ENCODE measurements around the gene SNX1. TPM values are rescaled to one million over a fixed set of nuclear protein-coding genes. Genes with fewer than 3 reads are reported as not detected.

The SNX1 gene
- total RNA-seq, 1 donor, result 55.0 TPM

GRCh38 chr15:64082757-64083156, 13.0 kb upstream of the SNX1 start:
- TF ChIP-seq, protein P1, sequence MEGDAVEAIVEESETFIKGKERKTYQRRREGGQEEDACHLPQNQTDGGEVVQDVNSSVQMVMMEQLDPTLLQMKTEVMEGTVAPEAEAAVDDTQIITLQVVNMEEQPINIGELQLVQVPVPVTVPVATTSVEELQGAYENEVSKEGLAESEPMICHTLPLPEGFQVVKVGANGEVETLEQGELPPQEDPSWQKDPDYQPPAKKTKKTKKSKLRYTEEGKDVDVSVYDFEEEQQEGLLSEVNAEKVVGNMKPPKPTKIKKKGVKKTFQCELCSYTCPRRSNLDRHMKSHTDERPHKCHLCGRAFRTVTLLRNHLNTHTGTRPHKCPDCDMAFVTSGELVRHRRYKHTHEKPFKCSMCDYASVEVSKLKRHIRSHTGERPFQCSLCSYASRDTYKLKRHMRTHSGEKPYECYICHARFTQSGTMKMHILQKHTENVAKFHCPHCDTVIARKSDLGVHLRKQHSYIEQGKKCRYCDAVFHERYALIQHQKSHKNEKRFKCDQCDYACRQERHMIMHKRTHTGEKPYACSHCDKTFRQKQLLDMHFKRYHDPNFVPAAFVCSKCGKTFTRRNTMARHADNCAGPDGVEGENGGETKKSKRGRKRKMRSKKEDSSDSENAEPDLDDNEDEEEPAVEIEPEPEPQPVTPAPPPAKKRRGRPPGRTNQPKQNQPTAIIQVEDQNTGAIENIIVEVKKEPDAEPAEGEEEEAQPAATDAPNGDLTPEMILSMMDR (IDR thresholded peaks at IDR 0.05; ENCODE audit: insufficient read depth, low read length), result no peak
- H3K4me3 ChIP-seq (ENCODE audit: low read depth, low read length), result no peak overlapping the region
- DNase-seq (ENCODE audit: low read depth), result no peak

DNA sequence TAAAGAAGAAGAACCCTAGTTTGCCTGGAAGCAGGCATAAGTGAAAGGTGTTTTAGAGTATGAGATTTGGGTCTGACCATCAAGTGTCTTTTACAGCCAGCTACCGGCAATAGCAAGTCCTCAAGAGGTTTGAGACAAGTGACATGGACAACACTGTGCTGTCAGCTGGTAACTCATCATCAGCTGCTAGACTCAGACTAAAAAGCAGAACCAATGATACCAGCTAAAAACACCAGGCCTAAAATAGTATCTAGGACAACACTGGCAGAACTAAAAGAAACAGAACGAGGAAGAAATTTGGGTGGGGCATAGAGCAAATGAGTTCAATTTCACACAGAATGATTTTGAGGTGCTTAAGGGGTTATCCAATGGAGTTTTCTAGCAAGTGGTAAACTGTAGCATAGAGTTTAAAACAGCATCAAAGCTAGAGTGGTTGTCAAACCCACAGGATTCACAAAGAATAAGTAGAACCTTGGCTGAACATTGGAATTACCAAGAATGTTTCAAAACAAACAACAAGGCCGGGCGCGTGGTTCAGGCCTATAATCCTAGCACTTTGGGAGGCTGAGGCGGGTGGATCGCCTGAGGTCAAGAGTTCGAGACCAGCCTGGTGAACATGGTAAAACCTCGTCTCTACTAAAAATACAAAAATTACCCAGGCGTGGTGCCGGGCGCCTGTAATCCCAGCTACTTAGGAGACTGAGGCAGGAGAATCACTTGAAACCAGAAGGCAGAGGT, 6.1 kb upstream of the SNX1 start:
- TF ChIP-seq, protein P1 (IDR thresholded peaks at IDR 0.05; ENCODE audit: insufficient read depth, low read length), result no peak
- no peak overlapping the region for H3K4me3 ChIP-seq (ENCODE audit: low read depth, low read length)
- DNase-seq (ENCODE audit: low read depth), result no peak

GRCh38 chr15:64090527-64090926, 5.3 kb upstream of the SNX1 start:
- no peak for DNase-seq (ENCODE audit: low read depth)
- TF ChIP-seq, protein P1 (IDR thresholded peaks at IDR 0.05; ENCODE audit: insufficient read depth, low read length), result no peak
- H3K4me3 ChIP-seq (ENCODE audit: low read depth, low read length), result no peak overlapping the region

- peak overlapping the region; percentile 96 for H3K4me3 ChIP-seq (ENCODE audit: low read depth, low read length)
- DNase-seq (ENCODE audit: low read depth), result no peak
- TF ChIP-seq, protein P1 (IDR thresholded peaks at IDR 0.05; ENCODE audit: insufficient read depth, low read length), result no peak
Observed at GRCh38 chr15:64092075-64092820, 3.5 kb upstream of the SNX1 start.

DNA sequence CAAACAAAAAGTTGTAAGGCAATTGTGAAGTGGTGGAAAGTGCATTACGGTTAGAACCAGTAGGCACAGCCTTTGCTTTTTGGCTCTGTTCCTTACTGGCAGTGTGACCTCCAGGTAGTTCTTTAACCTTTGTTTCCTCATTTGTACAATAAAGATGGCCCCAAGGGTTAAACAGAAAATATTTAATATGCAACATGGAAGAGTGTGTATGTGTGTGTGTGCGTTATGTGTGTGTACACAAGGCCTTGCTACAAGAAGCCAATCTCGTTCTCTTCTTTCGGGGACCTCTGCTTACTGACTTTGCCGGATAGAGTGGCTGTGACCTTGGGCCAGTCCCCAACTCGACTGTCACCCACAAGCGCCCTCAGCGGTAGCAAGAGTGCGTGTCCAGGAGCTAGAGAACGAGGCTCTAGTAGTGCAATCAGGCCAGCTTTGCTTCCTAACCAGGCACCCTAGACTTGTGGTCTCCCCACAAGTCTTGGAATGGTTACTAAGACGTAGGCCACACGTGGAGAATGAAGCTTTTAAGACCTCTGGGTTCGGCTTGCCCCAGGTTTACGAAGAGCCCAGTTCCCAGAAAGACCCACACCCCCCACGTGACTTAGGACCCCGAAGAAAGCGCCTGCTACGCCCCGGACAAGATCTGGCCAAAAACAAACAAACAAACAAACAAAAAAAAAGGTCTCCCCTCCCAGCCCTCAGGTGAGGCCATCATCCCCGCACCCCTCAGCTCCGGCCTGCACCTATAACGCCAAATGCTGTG, 2.7 kb upstream of the SNX1 start:
- peak overlapping the region; percentile 96 for H3K4me3 ChIP-seq (ENCODE audit: low read depth, low read length)
- peak; percentile 55 for DNase-seq (ENCODE audit: low read depth)
- TF ChIP-seq, protein P1 (IDR thresholded peaks at IDR 0.05; ENCODE audit: insufficient read depth, low read length), result no peak

GRCh38 chr15:64093627-64094417, 2.0 kb upstream of the SNX1 start, which contains the start of gene CIAO2A:
Gene CIAO2A (minus strand): TSS chr15:64093838. CDS start chr15:64093768, 70 bp downstream.
- peak; percentile 98 for DNase-seq (ENCODE audit: low read depth)
- TF ChIP-seq, protein P1 (IDR thresholded peaks at IDR 0.05; ENCODE audit: insufficient read depth, low read length), result no peak
- H3K4me3 ChIP-seq (ENCODE audit: low read depth, low read length), result peak within 1 kb of the TSS; percentile 96
